ENCODE data around the gene CXCL14.

CXCL14 gene

DNA sequence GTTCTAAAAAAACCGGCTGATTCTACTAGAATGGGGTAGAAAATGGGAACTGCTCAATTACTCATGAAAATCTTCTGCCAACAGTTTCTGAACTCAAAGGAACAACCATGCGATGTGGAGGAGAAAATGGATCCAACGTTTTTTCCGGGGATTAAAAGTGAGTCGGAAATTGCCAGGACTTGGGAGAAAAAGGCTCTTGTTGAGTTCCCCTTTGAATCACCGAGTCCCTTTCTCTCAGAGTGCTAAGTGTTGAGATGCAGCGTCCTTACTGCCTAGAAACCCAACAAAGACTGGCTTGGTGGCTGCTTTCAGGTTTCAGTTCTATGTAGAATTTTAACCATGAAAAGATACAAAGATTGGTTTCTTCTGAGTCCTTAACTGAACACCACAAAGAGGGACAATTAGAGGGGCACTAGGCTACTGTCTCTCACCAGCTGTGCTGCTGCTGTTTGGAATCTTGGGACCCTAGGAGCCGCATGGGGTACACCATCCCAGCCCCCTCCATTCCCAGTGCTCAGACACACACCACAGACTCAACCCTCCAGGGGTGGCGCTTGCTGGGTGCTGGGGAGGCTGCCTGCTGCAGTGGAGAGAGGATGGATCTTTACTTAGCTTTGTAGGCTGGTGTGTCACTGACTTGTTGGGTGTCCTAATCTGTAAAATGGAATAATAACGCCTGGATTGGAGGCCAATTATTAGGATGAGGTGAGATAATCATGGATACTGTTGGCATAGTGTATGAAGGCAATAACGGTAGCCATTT lies 21.5 kb downstream of the CXCL14 start:
- no peak overlapping the region for H3K4me3 ChIP-seq (ENCODE audit: low read depth, low read length)
- DNase-seq (ENCODE audit: low read depth): no peak
- TF ChIP-seq, protein P1, sequence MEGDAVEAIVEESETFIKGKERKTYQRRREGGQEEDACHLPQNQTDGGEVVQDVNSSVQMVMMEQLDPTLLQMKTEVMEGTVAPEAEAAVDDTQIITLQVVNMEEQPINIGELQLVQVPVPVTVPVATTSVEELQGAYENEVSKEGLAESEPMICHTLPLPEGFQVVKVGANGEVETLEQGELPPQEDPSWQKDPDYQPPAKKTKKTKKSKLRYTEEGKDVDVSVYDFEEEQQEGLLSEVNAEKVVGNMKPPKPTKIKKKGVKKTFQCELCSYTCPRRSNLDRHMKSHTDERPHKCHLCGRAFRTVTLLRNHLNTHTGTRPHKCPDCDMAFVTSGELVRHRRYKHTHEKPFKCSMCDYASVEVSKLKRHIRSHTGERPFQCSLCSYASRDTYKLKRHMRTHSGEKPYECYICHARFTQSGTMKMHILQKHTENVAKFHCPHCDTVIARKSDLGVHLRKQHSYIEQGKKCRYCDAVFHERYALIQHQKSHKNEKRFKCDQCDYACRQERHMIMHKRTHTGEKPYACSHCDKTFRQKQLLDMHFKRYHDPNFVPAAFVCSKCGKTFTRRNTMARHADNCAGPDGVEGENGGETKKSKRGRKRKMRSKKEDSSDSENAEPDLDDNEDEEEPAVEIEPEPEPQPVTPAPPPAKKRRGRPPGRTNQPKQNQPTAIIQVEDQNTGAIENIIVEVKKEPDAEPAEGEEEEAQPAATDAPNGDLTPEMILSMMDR (conservative IDR thresholded peaks at IDR 0.05; ENCODE audit: low read depth, low read length): no peak

DNA sequence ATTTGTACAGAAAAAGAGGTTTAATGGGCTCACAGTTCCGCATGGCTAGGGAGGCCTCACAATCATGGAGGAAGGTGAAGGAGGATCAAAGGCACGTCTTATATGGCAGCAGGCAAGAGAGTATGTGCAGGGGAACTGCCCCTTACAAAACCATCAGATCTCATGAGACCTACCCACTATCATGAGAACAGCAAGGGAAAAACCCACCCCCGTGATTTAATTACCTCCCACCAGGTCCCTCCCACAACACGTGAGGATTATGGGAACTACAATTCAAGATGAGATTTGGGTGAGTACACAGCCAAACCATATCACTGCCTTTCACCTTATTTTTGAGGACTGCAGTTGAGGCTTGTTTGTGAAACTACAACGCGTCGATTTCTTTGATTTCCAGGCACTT lies 22.2 kb downstream of the CXCL14 start:
- DNase-seq (ENCODE audit: low read depth): no peak
- TF ChIP-seq, protein P1 (conservative IDR thresholded peaks at IDR 0.05; ENCODE audit: low read depth, low read length): no peak
- no peak overlapping the region for H3K4me3 ChIP-seq (ENCODE audit: low read depth, low read length)

GRCh38 chr5:135555530-135555929 lies 23.3 kb downstream of the CXCL14 start:
- H3K4me3 ChIP-seq (ENCODE audit: low read depth, low read length): no peak overlapping the region
- no peak for DNase-seq (ENCODE audit: low read depth)
- TF ChIP-seq, protein P1 (conservative IDR thresholded peaks at IDR 0.05; ENCODE audit: low read depth, low read length): no peak

GRCh38 chr5:135553688-135554462 lies 24.9 kb downstream of the CXCL14 start:
- TF ChIP-seq, protein P1 (conservative IDR thresholded peaks at IDR 0.05; ENCODE audit: low read depth, low read length): peak; percentile 49
- H3K4me3 ChIP-seq (ENCODE audit: low read depth, low read length): no peak overlapping the region
- peak; percentile 21 for DNase-seq (ENCODE audit: low read depth)

DNA sequence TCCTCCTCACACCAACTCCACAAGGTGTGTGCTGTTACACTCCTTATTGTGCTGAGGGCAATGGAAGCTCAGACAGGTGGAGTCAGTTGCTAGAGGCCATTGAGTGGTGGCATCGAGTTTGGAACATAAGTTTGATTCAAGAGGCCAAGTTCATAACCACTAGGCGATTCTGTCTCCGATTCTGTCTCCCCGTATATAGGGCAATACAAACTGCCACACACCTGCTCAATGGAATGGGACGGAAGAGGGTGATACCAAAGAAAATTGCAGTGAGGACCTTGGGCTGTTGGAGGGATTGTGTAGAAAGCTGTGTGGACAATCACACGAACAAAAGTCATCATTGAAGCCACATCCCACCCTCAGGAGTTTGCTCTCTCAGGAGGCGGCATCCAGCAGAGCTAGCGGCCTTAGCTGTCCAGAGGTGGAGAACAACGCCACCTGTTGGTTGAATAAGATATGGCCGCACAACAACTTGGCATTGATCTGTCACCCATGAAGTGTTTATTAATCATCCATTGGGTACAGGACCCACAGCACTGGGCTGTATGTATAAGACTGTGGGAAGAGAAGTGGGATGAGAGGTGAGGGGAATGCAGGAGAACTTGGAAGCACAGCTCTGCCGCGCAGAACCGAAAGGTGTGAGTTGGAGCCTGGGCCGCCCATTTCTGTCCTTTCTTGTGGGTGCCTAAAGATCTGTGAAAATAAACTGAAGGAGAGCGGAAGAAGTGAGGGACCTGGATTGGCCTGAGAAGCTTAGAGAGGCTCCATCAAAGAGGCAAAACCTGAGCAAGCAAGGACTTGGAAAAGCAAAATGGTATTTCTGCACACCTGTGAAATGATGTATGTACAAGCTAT lies 27.0 kb downstream of the CXCL14 start:
- H3K4me3 ChIP-seq (ENCODE audit: low read depth, low read length): no peak overlapping the region
- TF ChIP-seq, protein P1 (conservative IDR thresholded peaks at IDR 0.05; ENCODE audit: low read depth, low read length): peak; percentile 85
- DNase-seq (ENCODE audit: low read depth): peak; percentile 85

DNA sequence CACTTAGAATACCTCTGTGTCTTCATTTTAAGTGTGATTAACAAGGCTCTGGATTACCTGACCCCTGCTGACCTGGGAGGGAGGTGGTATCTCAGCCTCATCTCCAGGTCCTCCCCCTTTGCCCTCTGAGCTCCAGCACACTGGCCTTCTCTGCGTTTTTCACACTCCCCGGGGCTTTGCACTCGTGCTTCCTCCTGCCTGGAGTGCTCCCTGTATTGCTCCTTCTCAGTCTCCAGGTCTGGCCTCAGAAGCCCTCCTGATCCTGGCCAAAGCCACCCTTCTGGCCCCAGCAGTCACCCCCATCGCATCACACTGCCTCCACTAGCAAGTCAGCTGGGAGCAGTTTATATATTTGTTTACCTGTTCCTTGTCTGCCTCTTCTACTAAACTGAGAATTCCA lies 29.4 kb downstream of the CXCL14 start:
- no peak for DNase-seq (ENCODE audit: low read depth)

More for the DNA sequence above, 29.4 kb downstream of the CXCL14 start:
- H3K4me3 ChIP-seq (ENCODE audit: low read depth, low read length): no peak overlapping the region
- TF ChIP-seq, protein P1 (conservative IDR thresholded peaks at IDR 0.05; ENCODE audit: low read depth, low read length): no peak
